Measurements from ENCODE around the gene ZBED3. TPM values are rescaled to one million over a fixed set of nuclear protein-coding genes. Genes with fewer than 3 reads are reported as not detected.

Gene ZBED3
- total RNA-seq, 2 experiments from 2014 or later: 0.58 to 0.80 TPM

DNA sequence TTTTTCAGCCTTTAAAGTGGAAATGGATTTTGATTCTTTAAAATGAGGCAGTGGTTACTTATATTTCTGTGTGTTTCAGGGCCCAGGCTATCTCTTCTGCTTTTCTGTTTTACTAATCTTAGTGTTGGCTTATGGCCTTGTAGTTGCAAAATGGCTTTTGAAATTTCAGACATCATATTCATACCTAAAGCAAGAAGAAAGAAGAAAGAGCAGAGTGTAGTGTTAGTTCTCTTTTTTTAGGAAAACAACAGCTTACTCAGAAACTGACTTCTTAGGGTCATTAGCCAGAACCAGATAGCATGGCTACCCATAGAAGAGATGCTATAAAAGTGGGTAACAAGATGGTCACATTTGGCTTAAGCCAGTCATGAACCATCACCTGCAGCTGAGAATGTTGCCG is 20.9 kb downstream of the ZBED3 start:
- DNase-seq: no peak
- ATAC-seq: no peak
- H3K36me3 Mint-ChIP-seq: peaks cover 54% of the 10 kb centered on the region
- no peak overlapping the region for H3K27ac Mint-ChIP-seq
- no peaks in the 10 kb centered on the region for H3K27me3 Mint-ChIP-seq
- CTCF ChIA-PET: no interaction called here
- peaks cover 15% of the 10 kb centered on the region for H3K4me1 Mint-ChIP-seq
- H3K9me3 Mint-ChIP-seq (ENCODE audit: low read depth): no peaks in the 10 kb centered on the region
- H3K4me3 Mint-ChIP-seq: no peak overlapping the region

DNA sequence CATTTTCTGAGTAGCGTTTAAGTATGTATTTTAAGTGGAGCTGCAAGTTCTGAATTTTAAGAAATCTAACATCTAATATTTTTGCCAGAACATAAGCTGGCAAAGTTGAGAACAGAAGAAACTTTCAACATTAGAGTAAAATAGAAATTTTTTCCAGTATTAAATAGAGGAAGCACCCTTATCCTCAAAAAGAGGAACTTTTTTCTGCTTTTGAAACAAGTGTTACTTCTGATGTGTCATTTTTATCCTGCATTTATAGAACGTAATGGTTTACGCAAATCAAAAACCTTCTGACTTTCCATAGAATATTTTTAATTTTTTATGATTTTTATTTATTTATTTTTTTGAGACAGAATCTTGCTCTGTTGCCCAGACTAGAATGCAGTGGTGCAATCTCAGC is 21.8 kb downstream of the ZBED3 start:
- CTCF ChIA-PET: no interaction called here
- Mint-ChIP-seq H3K27ac (no peak overlapping the region), H3K36me3 (peaks cover 57% of the 10 kb centered on the region)

DNA sequence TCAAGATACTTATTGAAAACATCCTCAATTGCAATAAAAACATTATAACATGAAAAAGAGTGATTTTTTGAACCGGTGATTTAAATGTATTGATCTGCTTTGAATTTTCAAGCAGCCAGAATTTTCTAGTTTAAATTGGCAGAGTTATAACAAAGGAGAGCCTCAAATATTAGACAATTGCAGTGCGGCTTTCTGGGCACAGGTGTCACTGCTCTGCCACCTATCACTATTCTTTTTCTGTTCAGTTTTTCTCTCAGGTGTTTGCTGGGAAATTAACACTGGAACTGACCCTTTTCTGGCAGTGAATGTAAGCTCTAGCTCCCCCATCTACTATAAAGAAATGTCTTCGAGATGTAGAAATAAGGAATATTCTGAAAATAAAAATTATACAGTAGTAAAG is 23.0 kb downstream of the ZBED3 start:
- CTCF ChIA-PET: no interaction called here
- no peak overlapping the region for H3K4me3 Mint-ChIP-seq
- H3K9me3 Mint-ChIP-seq (ENCODE audit: low read depth): no peaks in the 10 kb centered on the region
- peaks cover 15% of the 10 kb centered on the region for H3K4me1 Mint-ChIP-seq
- peaks cover 56% of the 10 kb centered on the region for H3K36me3 Mint-ChIP-seq
- H3K27me3 Mint-ChIP-seq: no peaks in the 10 kb centered on the region
- H3K27ac Mint-ChIP-seq: no peak overlapping the region
- ATAC-seq (no peak), DNase-seq (no peak)

More for the DNA sequence above, 21.8 kb downstream of the ZBED3 start:
- Mint-ChIP-seq H3K9me3 (ENCODE audit: low read depth) (no peaks in the 10 kb centered on the region), H3K4me3 (no peak overlapping the region), H3K27me3 (no peaks in the 10 kb centered on the region), H3K4me1 (peaks cover 15% of the 10 kb centered on the region)
- ATAC-seq (no peak), DNase-seq (no peak)

DNA sequence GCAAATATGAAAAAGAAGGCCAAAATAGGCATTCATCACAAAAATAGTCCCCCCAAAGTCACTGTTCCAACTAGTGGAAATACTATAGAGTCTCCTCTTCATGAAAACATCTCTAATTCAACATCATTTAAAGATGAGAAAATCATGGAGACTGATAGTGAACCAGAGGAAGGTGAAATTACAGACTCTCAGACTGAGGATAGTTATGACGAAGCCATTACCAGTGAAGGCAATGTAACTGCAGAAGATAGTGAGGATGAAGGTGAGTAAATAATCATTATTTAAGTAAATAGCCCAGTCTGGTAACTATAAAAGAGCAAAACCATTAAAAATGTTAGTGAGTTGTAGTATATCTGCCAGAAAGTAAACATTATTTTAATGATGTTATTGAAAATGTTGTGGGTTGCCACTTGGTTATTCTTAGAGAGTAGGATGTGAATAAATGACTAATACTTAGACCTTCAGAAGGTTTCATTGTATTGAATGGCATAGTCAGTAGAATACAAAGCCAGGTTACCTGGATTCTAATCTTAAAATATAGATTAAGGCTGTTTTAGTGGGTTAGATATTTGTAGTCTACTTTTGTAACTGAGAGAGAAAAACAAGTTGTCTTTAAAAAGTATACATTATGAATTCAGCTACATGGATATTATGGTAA is 40.5 kb downstream of the ZBED3 start:
- peak; percentile 60 for ATAC-seq
- CTCF ChIA-PET: no interaction called here
- no peak overlapping the region for H3K4me3 Mint-ChIP-seq
- peaks cover 44% of the 10 kb centered on the region for H3K36me3 Mint-ChIP-seq
- no peaks in the 10 kb centered on the region for H3K27me3 Mint-ChIP-seq
- no peak for DNase-seq
- peaks cover 19% of the 10 kb centered on the region for H3K4me1 Mint-ChIP-seq
- H3K9me3 Mint-ChIP-seq (ENCODE audit: low read depth): no peaks in the 10 kb centered on the region
- peak overlapping the region; percentile 41 for H3K27ac Mint-ChIP-seq

DNA sequence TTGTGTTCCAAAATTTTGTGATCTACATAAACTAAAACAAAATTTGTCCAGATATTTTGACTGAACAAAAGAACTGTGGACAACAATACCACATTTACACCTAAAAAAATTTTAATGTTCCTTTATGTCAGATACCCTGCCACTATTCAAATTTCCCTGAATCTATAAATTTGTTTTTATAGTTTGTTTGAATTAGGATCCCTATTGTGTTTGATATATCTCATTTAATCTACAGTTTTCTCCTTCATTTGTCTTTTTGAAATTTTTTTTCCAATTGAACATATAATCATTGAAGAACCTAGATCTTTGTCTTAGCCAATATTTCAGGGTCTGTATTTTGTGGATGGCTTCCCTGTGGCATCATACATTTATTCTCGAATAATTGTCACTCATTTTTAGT is 51.1 kb downstream of the ZBED3 start:
- DNase-seq (no peak), ATAC-seq (no peak)
- H3K4me3 Mint-ChIP-seq: no peak overlapping the region
- H3K36me3 Mint-ChIP-seq: peaks cover 40% of the 10 kb centered on the region
- no peak overlapping the region for H3K27ac Mint-ChIP-seq
- H3K27me3 Mint-ChIP-seq: no peaks in the 10 kb centered on the region
- H3K9me3 Mint-ChIP-seq (ENCODE audit: low read depth): no peaks in the 10 kb centered on the region
- H3K4me1 Mint-ChIP-seq: peaks cover 22% of the 10 kb centered on the region
- CTCF ChIA-PET: no interaction called here

DNA sequence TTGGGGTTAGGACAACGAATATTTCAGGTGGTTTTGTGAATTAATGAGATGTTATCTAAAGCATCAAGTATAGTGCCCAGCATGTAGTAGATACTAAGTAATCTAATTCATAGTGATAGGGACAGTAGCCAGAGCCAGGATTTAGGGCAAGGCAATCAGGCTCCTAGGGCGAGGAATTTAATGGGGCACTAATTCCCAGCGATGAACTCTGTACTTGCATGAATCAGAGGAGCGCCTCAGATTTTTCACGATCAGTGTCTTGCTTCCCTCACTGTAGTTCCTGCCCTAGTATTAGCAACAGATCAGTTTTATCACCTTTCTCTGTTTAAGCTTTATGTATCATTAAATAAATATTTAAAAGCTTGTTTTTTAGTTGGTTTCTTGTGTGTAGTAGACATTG is 53.7 kb downstream of the ZBED3 start:
- ATAC-seq: no peak
- Mint-ChIP-seq H3K27ac (no peak overlapping the region), H3K9me3 (ENCODE audit: low read depth) (peaks cover 8% of the 10 kb centered on the region), H3K4me3 (no peak overlapping the region), H3K27me3 (no peaks in the 10 kb centered on the region), H3K36me3 (peaks cover 41% of the 10 kb centered on the region), H3K4me1 (peaks cover 35% of the 10 kb centered on the region)
- DNase-seq: no peak
- CTCF ChIA-PET: interaction anchor here (1.0 kb wide), 1 partner anchor 44 kb away, joined by 3 read pairs; no protein-coding TSS in a partner anchor

DNA sequence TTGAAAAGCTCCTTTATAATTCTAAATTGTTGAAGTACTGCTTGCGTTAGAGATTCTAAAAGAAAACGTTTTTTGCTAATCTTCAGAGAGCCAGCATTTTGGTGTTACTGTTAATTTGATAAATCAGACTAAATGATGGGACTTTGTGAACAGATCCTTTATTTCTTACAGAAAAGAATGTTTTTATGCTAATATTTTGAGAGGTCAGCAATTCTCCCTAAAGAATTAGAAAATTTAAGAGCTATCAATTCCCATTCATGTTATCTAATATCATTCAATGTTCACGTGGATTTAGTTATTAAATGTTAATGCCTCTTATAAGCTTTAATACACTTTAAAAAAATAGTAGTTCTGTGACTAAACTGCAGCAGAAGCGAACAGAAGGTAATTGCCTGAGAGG is 54.5 kb downstream of the ZBED3 start:
- H3K9me3 Mint-ChIP-seq (ENCODE audit: low read depth): peaks cover 11% of the 10 kb centered on the region
- no peak overlapping the region for H3K4me3 Mint-ChIP-seq
- H3K27me3 Mint-ChIP-seq: no peaks in the 10 kb centered on the region
- peaks cover 35% of the 10 kb centered on the region for H3K4me1 Mint-ChIP-seq
- H3K27ac Mint-ChIP-seq: no peak overlapping the region
- DNase-seq (no peak), ATAC-seq (no peak)
- CTCF ChIA-PET: no interaction called here
- H3K36me3 Mint-ChIP-seq: peaks cover 40% of the 10 kb centered on the region

- Mint-ChIP-seq H3K9me3 (ENCODE audit: low read depth) (peaks cover 11% of the 10 kb centered on the region), H3K4me3 (peak overlapping the region; percentile 97), H3K27me3 (no peaks in the 10 kb centered on the region), H3K27ac (no peak overlapping the region), H3K36me3 (peaks cover 36% of the 10 kb centered on the region), H3K4me1 (peaks cover 35% of the 10 kb centered on the region)
- DNase-seq (no peak), ATAC-seq (no peak)
- CTCF ChIA-PET: interaction anchor here (1.2 to 2.2 kb wide), 4 partner anchors 15 to 316 kb away, joined by 3 to 12 read pairs (median 4); partner anchors contain the start of gene F2R
These were observed 55.2 kb downstream of the ZBED3 start for GRCh38 chr5:77031891-77032290.

GRCh38 chr5:77030097-77031071 is 56.7 kb downstream of the ZBED3 start, which contains the start of gene AGGF1:
TSS of gene AGGF1 (plus strand) at chr5:77030404. CDS start at chr5:77030767, 363 bp downstream.
- Mint-ChIP-seq H3K4me1 (peaks cover 35% of the 10 kb centered on the region), H3K4me3 (peak within 1 kb of the TSS; percentile 97), H3K27ac (peak within 1 kb of the TSS; percentile 95), H3K36me3 (peaks cover 28% of the 10 kb centered on the region), H3K9me3 (ENCODE audit: low read depth) (peaks cover 11% of the 10 kb centered on the region), H3K27me3 (no peaks in the 10 kb centered on the region)
- CTCF ChIA-PET: interaction anchor here (0.7 to 2.2 kb wide), 13 partner anchors 13 to 877 kb away, joined by 3 to 12 read pairs (median 3); partner anchors contain the start of genes F2R and WDR41
- ATAC-seq (peak; percentile 98), DNase-seq (peak; percentile 96)

DNA sequence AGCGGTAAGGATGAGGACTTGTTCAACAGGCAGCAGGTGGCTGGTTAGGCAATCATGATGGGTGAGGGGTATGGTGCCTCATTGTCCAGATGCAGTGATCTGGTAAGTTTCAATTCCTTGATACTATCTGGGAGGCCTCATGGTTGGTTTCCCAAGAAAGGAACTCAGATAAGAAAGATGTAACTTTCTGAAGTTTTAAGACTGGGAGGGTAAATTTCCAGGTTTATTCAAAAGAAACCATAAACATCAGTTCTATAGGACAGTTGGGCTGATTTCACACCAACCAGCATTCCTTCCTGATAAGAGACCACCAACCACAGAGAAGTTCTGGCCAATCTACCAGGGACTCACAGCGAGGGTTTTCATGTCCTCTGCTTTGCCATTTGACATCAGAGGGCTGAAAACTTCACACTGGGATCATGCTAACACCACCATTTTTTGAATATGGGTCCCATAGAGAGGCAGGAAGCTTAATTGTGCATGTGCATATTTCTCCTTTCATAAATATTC is 57.7 kb downstream of the ZBED3 start:
- no peak for ATAC-seq

GRCh38 chr5:77028631-77029375 is 58.3 kb downstream of the ZBED3 start:
- Mint-ChIP-seq H3K36me3 (peaks cover 22% of the 10 kb centered on the region), H3K4me3 (peak overlapping the region; percentile 45), H3K27ac (no peak overlapping the region), H3K9me3 (ENCODE audit: low read depth) (peaks cover 11% of the 10 kb centered on the region), H3K27me3 (no peaks in the 10 kb centered on the region), H3K4me1 (peaks cover 36% of the 10 kb centered on the region)
- CTCF ChIA-PET: no interaction called here
- ATAC-seq (no peak), DNase-seq (no peak)

More for the DNA sequence above, 57.7 kb downstream of the ZBED3 start:
- peaks cover 11% of the 10 kb centered on the region for H3K9me3 Mint-ChIP-seq (ENCODE audit: low read depth)
- H3K27me3 Mint-ChIP-seq: no peaks in the 10 kb centered on the region
- H3K36me3 Mint-ChIP-seq: peaks cover 22% of the 10 kb centered on the region
- peaks cover 36% of the 10 kb centered on the region for H3K4me1 Mint-ChIP-seq
- no peak for DNase-seq
- H3K27ac Mint-ChIP-seq: peak overlapping the region; percentile 95
- CTCF ChIA-PET: interaction anchor here (0.9 to 2.2 kb wide), 3 partner anchors 49 to 463 kb away, joined by 3 to 12 read pairs (median 5); partner anchors contain the start of gene WDR41
- peak overlapping the region; percentile 97 for H3K4me3 Mint-ChIP-seq

DNA sequence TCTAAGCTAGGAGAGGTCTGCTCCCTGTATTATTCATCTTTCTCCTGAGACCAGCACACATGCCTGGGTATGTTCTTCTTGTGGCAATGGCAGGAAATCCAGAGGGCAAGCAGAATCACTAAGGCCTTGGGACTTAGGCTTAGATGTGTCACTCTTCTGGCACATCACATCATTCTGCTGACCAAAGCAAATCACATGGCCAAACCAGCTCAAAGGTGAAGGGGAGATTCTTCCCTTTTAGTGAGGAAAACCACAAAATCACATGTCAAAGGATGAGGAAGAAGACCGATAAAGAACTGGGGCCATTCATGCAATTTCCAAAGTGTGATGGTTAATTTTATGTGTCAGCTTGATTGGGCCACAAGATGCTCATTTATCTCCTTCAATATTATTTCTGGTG is 62.6 kb downstream of the ZBED3 start:
- H3K27me3 Mint-ChIP-seq: peaks cover 17% of the 10 kb centered on the region
- no peak overlapping the region for H3K27ac Mint-ChIP-seq
- DNase-seq (no peak), ATAC-seq (no peak)
- H3K4me3 Mint-ChIP-seq: no peak overlapping the region
- peaks cover 14% of the 10 kb centered on the region for H3K4me1 Mint-ChIP-seq
- CTCF ChIA-PET: interaction anchor here (1.0 to 1.2 kb wide), 2 partner anchors 8 to 12 kb away, joined by 3 read pairs; no protein-coding TSS in a partner anchor
- peaks cover 12% of the 10 kb centered on the region for H3K9me3 Mint-ChIP-seq (ENCODE audit: low read depth)
- peaks cover 15% of the 10 kb centered on the region for H3K36me3 Mint-ChIP-seq

Data from activated CD8-positive, alpha-beta memory T cell treated with anti-CD3 and anti-CD28 coated beads, Interleukin-2, amount 10 ng/mL, durations not matched to agents 7 days and 5 days (primary cell).